ENCODE results near the gene APIP. TPM values are rescaled to one million over a fixed set of nuclear protein-coding genes. Genes with fewer than 3 reads are reported as not detected.

The APIP gene
- total RNA-seq, 4 donors from 2014 or later: 30.0 to 36.9 (median 35.6) TPM

- no peaks in the 10 kb centered on the region for H3K9me3 ChIP-seq
- no peak overlapping the region for H3K27ac ChIP-seq (replicated peaks in 1 of 4)
- intact Hi-C loops (cut with DNase I): no loop called here
- 67% methylated on average over 2 of the region's 2 CpGs for WGBS
- no peaks in the 10 kb centered on the region for H3K4me1 ChIP-seq
- no peaks in the 10 kb centered on the region for H3K27me3 ChIP-seq
- H3K4me3 ChIP-seq: no peak overlapping the region
- TF ChIP-seq POLR2AphosphoS5 (IDR thresholded peaks at IDR 0.05): no peak
- no peak for DNase-seq (ENCODE audit: extremely low spot score)
- peaks cover 0 to 31% (median 16%) of the 10 kb centered on the region in 4 donors for H3K36me3 ChIP-seq
Measured at GRCh38 chr11:34890089-34890488, 26.1 kb downstream of the APIP start.

- WGBS: 78% methylated on average over 1 of the region's 1 CpG
- no peaks in the 10 kb centered on the region for H3K9me3 ChIP-seq
- intact Hi-C loops (cut with DNase I): no loop called here
Measured at GRCh38 chr11:34887260-34887659, 28.9 kb downstream of the APIP start.

DNA sequence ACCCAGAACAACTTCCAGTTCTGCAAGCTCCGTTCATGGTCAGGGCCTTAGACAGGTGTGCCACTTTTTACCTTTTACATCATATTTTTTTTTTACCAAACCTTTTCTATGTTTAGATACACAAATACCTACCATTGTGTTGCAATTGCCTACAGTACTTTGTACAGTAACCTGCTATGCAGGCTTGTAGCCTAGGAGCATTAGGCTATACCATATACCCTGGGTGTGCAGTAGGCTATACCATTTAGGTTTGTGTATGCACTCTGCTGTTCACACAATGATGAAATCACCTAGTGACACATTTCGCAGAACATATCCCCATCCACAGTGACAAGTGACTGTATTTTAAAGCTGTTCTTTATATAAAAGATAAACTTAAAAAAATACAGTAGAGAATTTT is 29.6 kb downstream of the APIP start:
- Histone ChIP-seq H3K4me1 (no peaks in the 10 kb centered on the region), H3K36me3 (peaks cover 0 to 58% (median 26%) of the 10 kb centered on the region in 4 donors), H3K27ac (replicated peaks in 1 of 4) (no peak overlapping the region), H3K9me3 (no peaks in the 10 kb centered on the region), H3K27me3 (no peaks in the 10 kb centered on the region), H3K4me3 (no peak overlapping the region)
- intact Hi-C loops (cut with DNase I): no loop called here
- no peak for DNase-seq (ENCODE audit: extremely low spot score)
- WGBS: 91% methylated on average over 2 of the region's 2 CpGs
- TF ChIP-seq, protein P1, sequence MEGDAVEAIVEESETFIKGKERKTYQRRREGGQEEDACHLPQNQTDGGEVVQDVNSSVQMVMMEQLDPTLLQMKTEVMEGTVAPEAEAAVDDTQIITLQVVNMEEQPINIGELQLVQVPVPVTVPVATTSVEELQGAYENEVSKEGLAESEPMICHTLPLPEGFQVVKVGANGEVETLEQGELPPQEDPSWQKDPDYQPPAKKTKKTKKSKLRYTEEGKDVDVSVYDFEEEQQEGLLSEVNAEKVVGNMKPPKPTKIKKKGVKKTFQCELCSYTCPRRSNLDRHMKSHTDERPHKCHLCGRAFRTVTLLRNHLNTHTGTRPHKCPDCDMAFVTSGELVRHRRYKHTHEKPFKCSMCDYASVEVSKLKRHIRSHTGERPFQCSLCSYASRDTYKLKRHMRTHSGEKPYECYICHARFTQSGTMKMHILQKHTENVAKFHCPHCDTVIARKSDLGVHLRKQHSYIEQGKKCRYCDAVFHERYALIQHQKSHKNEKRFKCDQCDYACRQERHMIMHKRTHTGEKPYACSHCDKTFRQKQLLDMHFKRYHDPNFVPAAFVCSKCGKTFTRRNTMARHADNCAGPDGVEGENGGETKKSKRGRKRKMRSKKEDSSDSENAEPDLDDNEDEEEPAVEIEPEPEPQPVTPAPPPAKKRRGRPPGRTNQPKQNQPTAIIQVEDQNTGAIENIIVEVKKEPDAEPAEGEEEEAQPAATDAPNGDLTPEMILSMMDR (IDR thresholded peaks at IDR 0.05): no peak
- TF ChIP-seq POLR2A (IDR thresholded peaks at IDR 0.05; ENCODE audit: low read depth) (no peak), EP300 (IDR thresholded peaks at IDR 0.05) (no peak), POLR2AphosphoS5 (IDR thresholded peaks at IDR 0.05) (no peak)

More at GRCh38 chr11:34887260-34887659, 28.9 kb downstream of the APIP start:
- Histone ChIP-seq H3K36me3 (peaks cover 0 to 51% (median 24%) of the 10 kb centered on the region in 4 donors), H3K27ac (replicated peaks in 1 of 4) (no peak overlapping the region), H3K27me3 (no peaks in the 10 kb centered on the region), H3K4me3 (no peak overlapping the region), H3K4me1 (no peaks in the 10 kb centered on the region)
- TF ChIP-seq, protein P1 (IDR thresholded peaks at IDR 0.05): no peak
- TF ChIP-seq POLR2AphosphoS5 (IDR thresholded peaks at IDR 0.05) (no peak), POLR2A (IDR thresholded peaks at IDR 0.05; ENCODE audit: low read depth) (no peak), EP300 (IDR thresholded peaks at IDR 0.05) (no peak)
- no peak for DNase-seq (ENCODE audit: extremely low spot score)

DNA sequence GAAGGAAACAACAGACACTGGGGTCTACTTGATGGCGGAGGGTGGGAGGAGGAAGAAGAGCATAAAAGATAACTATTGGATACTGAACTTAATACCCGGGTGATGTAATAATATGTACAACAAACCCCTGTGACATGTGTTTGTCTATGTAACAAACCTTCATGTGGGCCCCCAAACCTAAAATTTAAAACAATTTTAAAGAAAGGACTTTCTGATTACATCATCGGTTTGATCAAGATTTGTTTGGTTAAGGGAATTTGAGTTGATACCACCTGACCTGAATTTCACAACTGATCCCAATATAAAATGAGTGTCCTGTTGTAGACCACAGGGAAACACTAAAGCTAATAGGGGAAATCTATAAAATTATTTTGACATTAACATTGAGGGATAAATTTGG is 34.3 kb downstream of the APIP start:
- Histone ChIP-seq H3K36me3 (peaks cover 0 to 57% (median 19%) of the 10 kb centered on the region in 4 donors), H3K27ac (replicated peaks in 1 of 4) (no peak overlapping the region), H3K4me3 (no peak overlapping the region), H3K9me3 (no peaks in the 10 kb centered on the region), H3K4me1 (no peaks in the 10 kb centered on the region), H3K27me3 (no peaks in the 10 kb centered on the region)
- DNase-seq (ENCODE audit: extremely low spot score): no peak
- TF ChIP-seq POLR2A (IDR thresholded peaks at IDR 0.05; ENCODE audit: low read depth): no peak
- TF ChIP-seq, protein P1 (IDR thresholded peaks at IDR 0.05): no peak
- no peak for TF ChIP-seq POLR2AphosphoS5 (IDR thresholded peaks at IDR 0.05)
- intact Hi-C loops (cut with DNase I): no loop called here
- 98% methylated on average over 3 of the region's 3 CpGs for WGBS

DNA sequence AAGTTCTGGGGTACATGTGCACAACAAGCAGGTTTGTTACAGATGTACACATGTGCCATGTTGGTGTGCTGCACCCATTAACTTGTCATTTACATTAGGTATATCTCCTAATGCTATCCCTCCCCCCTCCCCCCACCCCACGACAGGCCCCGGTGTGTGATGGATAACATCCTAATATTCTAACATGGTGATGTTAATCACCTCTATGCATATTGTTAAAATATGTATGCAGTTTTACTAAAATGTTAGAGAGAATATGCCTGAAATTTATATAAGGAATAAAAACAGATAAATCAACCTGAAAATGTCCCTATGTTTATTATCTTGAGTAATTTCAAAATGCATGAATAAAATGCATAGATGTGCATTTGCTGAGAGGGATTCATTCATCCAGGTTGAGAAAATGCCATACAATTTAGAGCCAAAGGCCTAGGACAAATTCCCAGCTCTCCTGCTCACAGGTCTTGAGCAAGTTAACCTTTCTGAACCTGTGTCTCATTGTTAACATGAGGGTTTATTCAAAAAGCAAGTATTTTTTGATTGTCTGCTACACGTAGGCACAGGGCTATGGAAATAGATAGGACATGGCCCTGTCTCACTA is 38.7 kb downstream of the APIP start:
- TF ChIP-seq POLR2AphosphoS5 (IDR thresholded peaks at IDR 0.05): no peak
- TF ChIP-seq, protein P1 (IDR thresholded peaks at IDR 0.05): no peak
- no peak for TF ChIP-seq POLR2A (IDR thresholded peaks at IDR 0.05; ENCODE audit: low read depth)
- TF ChIP-seq EP300 (IDR thresholded peaks at IDR 0.05): no peak
- Histone ChIP-seq H3K36me3 (peaks cover 0 to 39% (median 3%) of the 10 kb centered on the region in 4 donors), H3K9me3 (no peaks in the 10 kb centered on the region), H3K4me1 (no peaks in the 10 kb centered on the region), H3K4me3 (no peak overlapping the region), H3K27ac (replicated peaks in 1 of 4) (no peak overlapping the region), H3K27me3 (no peaks in the 10 kb centered on the region)
- no peak for DNase-seq (ENCODE audit: extremely low spot score)
- intact Hi-C loops (cut with DNase I): no loop called here
- 95% methylated on average over 3 of the region's 3 CpGs for WGBS
